Tibial nerve (tissue), 4 donors: ENCODE data around the gene CLTC. TPM values are rescaled to one million over a fixed set of nuclear protein-coding genes. Genes with fewer than 3 reads are reported as not detected.

Experiments
- DNase-seq, 2 donors: peaks; one replicate each; pipeline ENCODE4 v3.0.0-alpha.2; 2019; ENCODE audit warnings: low spot score in 2 of 2
- H3K27ac ChIP-seq, 4 donors: fragments of 200-600 bp; sonication (generic) in 3 of 4; one replicate each; pipeline ENCODE4 v1.5.1; 2017 to 2019; ENCODE audit warnings: mild to moderate bottlenecking in 1 of 4
- H3K27me3 ChIP-seq, 2 donors: fragments of 200-600 bp; sonication (generic) in 1 of 2; one replicate each; pipeline versions ENCODE4 v1.5.1 to v1.6.0; 2017 to 2019
- H3K36me3 ChIP-seq, 3 donors: fragments of 200-600 bp; sonication (generic); one replicate each; pipeline ENCODE4 v1.5.1; 2018 to 2019
- H3K4me1 ChIP-seq, 4 donors: fragments of 200-600 bp; sonication (generic) in 3 of 4; one replicate each; pipeline ENCODE4 v1.5.1; 2017 to 2019
- H3K4me3 ChIP-seq, 4 donors: fragments of 200-600 bp; sonication (generic) in 3 of 4; one replicate each; pipeline ENCODE4 v1.5.1; 2017 to 2019; ENCODE audit warnings: mild to moderate bottlenecking in 1 of 4, moderate library complexity in 1 of 4
- H3K9me3 ChIP-seq, 4 donors: fragments of 200-600 bp; sonication (generic) in 3 of 4; one replicate each; pipeline ENCODE4 v1.5.1; 2017 to 2019
- CTCF ChIP-seq, 5 experiments: fragments of 200-600 bp in 3 of 5; fragments of 450-650 bp in 2 of 5; sonication (generic) in 3 of 5; IDR thresholded peaks; one replicate each; pipeline ENCODE4 v1.5.1; 2016 to 2019; ENCODE audit warnings: antibody characterized with exemption in 5 of 5, mild to moderate bottlenecking in 3 of 5, moderate library complexity in 2 of 5
- EP300 ChIP-seq, 2 donors: sonication (generic); formaldehyde crosslinking; IDR thresholded peaks; one replicate each; pipeline ENCODE4 v1.6.1; 2017; ENCODE audit warnings: antibody characterized with exemption in 2 of 2, mild to moderate bottlenecking in 1 of 2
- POLR2A ChIP-seq, 2 donors: fragments of 450-650 bp; IDR thresholded peaks; one replicate each; pipeline ENCODE4 v1.6.1; 2017; ENCODE audit warnings: antibody characterized with exemption in 2 of 2, mild to moderate bottlenecking in 2 of 2, moderate library complexity in 2 of 2
- WGBS, 2 donors: methylation state at CpG; one replicate each; pipeline ENCODE4 v1.1.5; 2018; 5-methylcytosine and 5-hydroxymethylcytosine counted together
- total RNA-seq, 4 donors: library from RNA; depleted of rRNA; stranded (reverse); fragments of >200 nt; gene quantifications; one replicate each; pipeline ENCODE4 v1.1.0, GENCODE V29; 2016

The CLTC gene
- total RNA-seq, 4 donors from 2014 or later: 188 to 245 (median 209) TPM

GRCh38 chr17:59680314-59680713, 60.6 kb downstream of the CLTC start:
- no peaks in the 10 kb centered on the region for H3K9me3 ChIP-seq
- no peak for DNase-seq
- TF ChIP-seq CTCF (IDR thresholded peaks at IDR 0.05) (no peak), EP300 (IDR thresholded peaks at IDR 0.05) (no peak), POLR2A (IDR thresholded peaks at IDR 0.05) (no peak)
- WGBS, 2 donors: 60 to 64% methylated on average over 4 of the region's 4 CpGs
- peaks cover 0 to 99% (median 13%) of the 10 kb centered on the region in 3 donors for H3K36me3 ChIP-seq
- H3K4me3 ChIP-seq: no peak overlapping the region
- peaks cover 0 to 4% (median 0%) of the 10 kb centered on the region in 4 donors for H3K4me1 ChIP-seq
- H3K27me3 ChIP-seq: no peaks in the 10 kb centered on the region
- no peak overlapping the region for H3K27ac ChIP-seq

- no peak for TF ChIP-seq EP300 (IDR thresholded peaks at IDR 0.05)
- TF ChIP-seq CTCF (IDR thresholded peaks at IDR 0.05): no peak
- TF ChIP-seq POLR2A (IDR thresholded peaks at IDR 0.05): no peak
- H3K36me3 ChIP-seq: peaks cover 0 to 98% (median 15%) of the 10 kb centered on the region in 3 donors
- peaks cover 0 to 17% (median 0%) of the 10 kb centered on the region in 4 donors for H3K4me1 ChIP-seq
- no peaks in the 10 kb centered on the region for H3K9me3 ChIP-seq
- H3K4me3 ChIP-seq: no peak overlapping the region
- DNase-seq: no peak
- H3K27me3 ChIP-seq: no peaks in the 10 kb centered on the region
- H3K27ac ChIP-seq: no peak overlapping the region
Observed at GRCh38 chr17:59683283-59683682, 63.6 kb downstream of the CLTC start.

GRCh38 chr17:59684967-59685366, 65.3 kb downstream of the CLTC start:
- H3K4me3 ChIP-seq: no peak overlapping the region
- no peak overlapping the region for H3K27ac ChIP-seq
- no peaks in the 10 kb centered on the region for H3K27me3 ChIP-seq
- no peak for DNase-seq
- TF ChIP-seq CTCF (IDR thresholded peaks at IDR 0.05) (no peak), EP300 (IDR thresholded peaks at IDR 0.05) (no peak), POLR2A (IDR thresholded peaks at IDR 0.05) (no peak)
- 82 to 83% methylated on average over 6 of the region's 6 CpGs for WGBS, 2 donors
- peaks cover 0 to 98% (median 9%) of the 10 kb centered on the region in 3 donors for H3K36me3 ChIP-seq
- peaks cover 0 to 24% (median 0%) of the 10 kb centered on the region in 4 donors for H3K4me1 ChIP-seq
- H3K9me3 ChIP-seq: no peaks in the 10 kb centered on the region

- Histone ChIP-seq H3K4me3 (no peak overlapping the region), H3K4me1 (peaks cover 0 to 24% (median 0%) of the 10 kb centered on the region in 4 donors), H3K36me3 (peaks cover 0 to 98% (median 19%) of the 10 kb centered on the region in 3 donors), H3K27ac (peak overlapping the region in 1 of 4 donors; percentile 4), H3K9me3 (no peaks in the 10 kb centered on the region), H3K27me3 (no peaks in the 10 kb centered on the region)
- 83 to 89% methylated on average over 1 of the region's 1 CpG for WGBS, 2 donors
- DNase-seq: no peak
- TF ChIP-seq CTCF (IDR thresholded peaks at IDR 0.05): no peak
- no peak for TF ChIP-seq EP300 (IDR thresholded peaks at IDR 0.05)
- no peak for TF ChIP-seq POLR2A (IDR thresholded peaks at IDR 0.05)
Observed at GRCh38 chr17:59688008-59688407, 68.3 kb downstream of the CLTC start.

- WGBS, 2 donors: 56 to 58% methylated on average over 2 of the region's 2 CpGs
Observed at GRCh38 chr17:59688496-59688895, 68.8 kb downstream of the CLTC start.

More at GRCh38 chr17:59688496-59688895, 68.8 kb downstream of the CLTC start:
- H3K9me3 ChIP-seq: no peaks in the 10 kb centered on the region
- H3K4me1 ChIP-seq: peaks cover 0 to 24% (median 0%) of the 10 kb centered on the region in 4 donors
- DNase-seq: no peak
- no peaks in the 10 kb centered on the region for H3K27me3 ChIP-seq
- no peak overlapping the region for H3K4me3 ChIP-seq
- TF ChIP-seq CTCF (IDR thresholded peaks at IDR 0.05): no peak
- TF ChIP-seq POLR2A (IDR thresholded peaks at IDR 0.05): no peak
- TF ChIP-seq EP300 (IDR thresholded peaks at IDR 0.05): no peak
- H3K27ac ChIP-seq: peak overlapping the region in 2 of 4 donors; percentile 4 to 14
- peaks cover 0 to 98% (median 19%) of the 10 kb centered on the region in 3 donors for H3K36me3 ChIP-seq
